ENCODE results near the gene SIPA1L3.

SIPA1L3 gene

DNA sequence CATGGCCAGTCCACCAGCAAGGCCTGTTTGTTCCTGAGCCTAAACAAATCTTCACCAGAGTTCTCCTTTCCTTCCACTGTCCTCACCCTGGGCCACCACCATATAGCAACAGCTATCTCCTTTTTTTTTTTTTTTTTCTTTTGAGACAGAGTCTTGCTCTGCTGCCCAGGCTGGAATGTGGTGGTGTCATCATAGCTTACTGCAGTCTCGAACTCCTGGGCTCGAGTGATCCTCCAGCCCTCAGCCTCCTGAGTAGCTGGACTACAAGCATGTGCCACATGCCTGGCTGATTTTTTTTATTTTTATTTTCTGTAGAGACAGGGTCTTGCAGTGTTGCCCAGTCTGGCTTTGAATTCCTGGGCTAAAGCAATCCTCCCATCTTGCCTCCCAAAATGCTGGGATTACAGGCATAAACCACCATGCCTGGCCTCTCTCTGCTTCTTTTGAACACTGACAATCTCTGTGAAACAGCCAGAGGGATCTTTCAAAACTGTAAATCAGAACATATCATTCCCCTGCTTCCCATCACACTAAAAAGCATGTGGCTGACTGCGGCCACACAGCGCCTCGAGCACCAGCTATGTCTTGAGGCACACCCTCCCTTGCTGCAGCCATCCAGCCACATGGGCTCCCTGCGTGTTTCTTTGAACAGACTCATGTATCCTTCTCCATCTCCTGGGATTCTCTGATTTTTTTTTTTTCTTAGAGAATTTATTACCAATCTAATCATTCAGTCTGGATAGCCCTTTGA lies 110.6 kb downstream of the SIPA1L3 start:
- H3K27ac ChIP-seq (ENCODE audit: low read depth, low read length, poor library complexity, severe bottlenecking), result no peak overlapping the region
- H3F3A ChIP-seq (ENCODE audit: insufficient read depth, low read length), result no peaks in the 10 kb centered on the region
- H3K9me3 ChIP-seq (ENCODE audit: low read length), result no peaks in the 10 kb centered on the region
- no peak overlapping the region for H3K4me2 ChIP-seq (ENCODE audit: low read length)
- H2AFZ ChIP-seq (ENCODE audit: low read length), result no peak overlapping the region
- no peaks in the 10 kb centered on the region for H3K27me3 ChIP-seq (ENCODE audit: insufficient read depth, low read length)
- no peaks in the 10 kb centered on the region for H3K36me3 ChIP-seq (ENCODE audit: insufficient read depth, low read length)
- no peaks in the 10 kb centered on the region for H3K9me2 ChIP-seq (ENCODE audit: low read depth, low read length)
- H3K9ac ChIP-seq (ENCODE audit: low read length), result no peak overlapping the region
- no peaks in the 10 kb centered on the region for H3K79me2 ChIP-seq (ENCODE audit: insufficient read depth, low read length)
- H3K4me3 ChIP-seq (ENCODE audit: low read depth, low read length, poor library complexity, severe bottlenecking), result no peak overlapping the region
- H3K4me1 ChIP-seq (ENCODE audit: insufficient read depth, low read length, severe bottlenecking), result peaks cover 21% of the 10 kb centered on the region
- TF ChIP-seq EZH2 (IDR thresholded peaks at IDR 0.05; ENCODE audit: borderline replicate concordance, low read length), result no peak
- TF ChIP-seq, protein P1, sequence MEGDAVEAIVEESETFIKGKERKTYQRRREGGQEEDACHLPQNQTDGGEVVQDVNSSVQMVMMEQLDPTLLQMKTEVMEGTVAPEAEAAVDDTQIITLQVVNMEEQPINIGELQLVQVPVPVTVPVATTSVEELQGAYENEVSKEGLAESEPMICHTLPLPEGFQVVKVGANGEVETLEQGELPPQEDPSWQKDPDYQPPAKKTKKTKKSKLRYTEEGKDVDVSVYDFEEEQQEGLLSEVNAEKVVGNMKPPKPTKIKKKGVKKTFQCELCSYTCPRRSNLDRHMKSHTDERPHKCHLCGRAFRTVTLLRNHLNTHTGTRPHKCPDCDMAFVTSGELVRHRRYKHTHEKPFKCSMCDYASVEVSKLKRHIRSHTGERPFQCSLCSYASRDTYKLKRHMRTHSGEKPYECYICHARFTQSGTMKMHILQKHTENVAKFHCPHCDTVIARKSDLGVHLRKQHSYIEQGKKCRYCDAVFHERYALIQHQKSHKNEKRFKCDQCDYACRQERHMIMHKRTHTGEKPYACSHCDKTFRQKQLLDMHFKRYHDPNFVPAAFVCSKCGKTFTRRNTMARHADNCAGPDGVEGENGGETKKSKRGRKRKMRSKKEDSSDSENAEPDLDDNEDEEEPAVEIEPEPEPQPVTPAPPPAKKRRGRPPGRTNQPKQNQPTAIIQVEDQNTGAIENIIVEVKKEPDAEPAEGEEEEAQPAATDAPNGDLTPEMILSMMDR (IDR thresholded peaks at IDR 0.05; ENCODE audit: low read length), result no peak
- no peaks in the 10 kb centered on the region for H4K20me1 ChIP-seq (ENCODE audit: insufficient read depth, low read length)

GRCh38 chr19:38018694-38019395 lies 111.8 kb downstream of the SIPA1L3 start:
- Histone ChIP-seq H3K27ac (ENCODE audit: low read depth, low read length, poor library complexity, severe bottlenecking) (no peak overlapping the region), H3K79me2 (ENCODE audit: insufficient read depth, low read length) (no peaks in the 10 kb centered on the region), H3K9ac (ENCODE audit: low read length) (no peak overlapping the region), H3F3A (ENCODE audit: insufficient read depth, low read length) (no peaks in the 10 kb centered on the region), H3K9me2 (ENCODE audit: low read depth, low read length) (no peaks in the 10 kb centered on the region), H4K20me1 (ENCODE audit: insufficient read depth, low read length) (no peaks in the 10 kb centered on the region), H3K4me2 (ENCODE audit: low read length) (no peak overlapping the region), H3K27me3 (ENCODE audit: insufficient read depth, low read length) (no peaks in the 10 kb centered on the region), H3K4me1 (ENCODE audit: insufficient read depth, low read length, severe bottlenecking) (peaks cover 12% of the 10 kb centered on the region), H3K4me3 (ENCODE audit: low read depth, low read length, poor library complexity, severe bottlenecking) (no peak overlapping the region), H3K36me3 (ENCODE audit: insufficient read depth, low read length) (no peaks in the 10 kb centered on the region), H2AFZ (ENCODE audit: low read length) (no peak overlapping the region), H3K9me3 (ENCODE audit: low read length) (no peaks in the 10 kb centered on the region)
- TF ChIP-seq EZH2 (IDR thresholded peaks at IDR 0.05; ENCODE audit: borderline replicate concordance, low read length), result no peak
- TF ChIP-seq, protein P1 (IDR thresholded peaks at IDR 0.05; ENCODE audit: low read length), result no peak

GRCh38 chr19:38019396-38019724 lies 112.4 kb downstream of the SIPA1L3 start:
- H3K9me2 ChIP-seq (ENCODE audit: low read depth, low read length), result no peaks in the 10 kb centered on the region
- H3F3A ChIP-seq (ENCODE audit: insufficient read depth, low read length), result no peaks in the 10 kb centered on the region
- H2AFZ ChIP-seq (ENCODE audit: low read length), result no peak overlapping the region
- no peaks in the 10 kb centered on the region for H3K79me2 ChIP-seq (ENCODE audit: insufficient read depth, low read length)
- no peak for TF ChIP-seq EZH2 (IDR thresholded peaks at IDR 0.05; ENCODE audit: borderline replicate concordance, low read length)
- TF ChIP-seq, protein P1 (IDR thresholded peaks at IDR 0.05; ENCODE audit: low read length), result no peak
- H3K36me3 ChIP-seq (ENCODE audit: insufficient read depth, low read length), result no peaks in the 10 kb centered on the region
- H3K9ac ChIP-seq (ENCODE audit: low read length), result no peak overlapping the region
- H3K4me1 ChIP-seq (ENCODE audit: insufficient read depth, low read length, severe bottlenecking), result peaks cover 15% of the 10 kb centered on the region
- H3K4me2 ChIP-seq (ENCODE audit: low read length), result no peak overlapping the region
- H3K9me3 ChIP-seq (ENCODE audit: low read length), result no peaks in the 10 kb centered on the region
- H3K27ac ChIP-seq (ENCODE audit: low read depth, low read length, poor library complexity, severe bottlenecking), result no peak overlapping the region
- no peaks in the 10 kb centered on the region for H3K27me3 ChIP-seq (ENCODE audit: insufficient read depth, low read length)
- no peaks in the 10 kb centered on the region for H4K20me1 ChIP-seq (ENCODE audit: insufficient read depth, low read length)
- no peak overlapping the region for H3K4me3 ChIP-seq (ENCODE audit: low read depth, low read length, poor library complexity, severe bottlenecking)

Measured in OCI-LY1 (cell line).